Measurements from ENCODE around the gene IRX4.

The IRX4 gene

DNA sequence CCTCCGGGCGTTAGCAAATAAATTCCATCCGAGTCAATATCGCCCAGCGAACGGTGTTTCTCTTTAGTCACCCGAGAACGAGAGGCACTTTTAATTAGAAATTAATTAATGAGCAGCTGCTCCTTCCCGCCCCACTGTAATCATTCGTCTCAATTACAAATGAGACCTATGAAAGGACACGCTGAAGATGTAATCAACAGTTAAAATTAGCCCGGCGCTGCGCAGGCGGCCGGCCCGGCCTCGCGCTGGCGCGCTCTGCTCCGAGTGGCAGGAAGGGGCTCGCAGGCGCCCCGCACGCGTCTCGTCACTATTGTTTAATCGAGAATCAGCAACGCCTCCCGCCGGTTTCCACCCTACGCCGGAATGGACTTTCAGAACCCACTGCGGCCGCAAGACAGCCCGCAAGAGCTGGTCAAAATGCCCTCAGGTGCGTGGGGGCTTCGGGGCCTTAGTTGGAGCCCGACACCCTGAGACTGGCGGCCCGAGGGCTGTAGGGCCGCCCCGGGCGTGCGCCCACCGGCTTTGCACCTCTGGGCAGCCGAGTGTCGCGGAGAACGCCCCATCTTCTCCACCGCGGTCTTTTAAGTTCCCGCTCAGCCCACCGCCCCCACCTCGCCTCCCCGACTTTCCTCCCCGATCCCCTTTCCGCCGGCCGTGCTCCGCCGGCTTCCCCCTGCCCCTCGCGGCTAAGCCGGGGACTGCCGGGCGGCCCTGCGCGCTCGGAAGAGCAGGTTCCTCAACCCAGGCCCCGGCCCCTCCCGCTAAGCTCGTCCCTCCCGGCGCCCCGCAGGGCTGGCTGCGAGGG lies 597 bp upstream of the IRX4 start:
- Histone ChIP-seq H3K4me2 (ENCODE audit: low read depth, low read length) (no peak overlapping the region), H3K4me1 (ENCODE audit: low read length) (no peaks in the 10 kb centered on the region), H3K4me3 (ENCODE audit: low read length) (no peak overlapping the region), H2AFZ (ENCODE audit: low read length) (no peak overlapping the region), H4K20me1 (ENCODE audit: insufficient read depth, low read length) (no peaks in the 10 kb centered on the region), H3F3A (ENCODE audit: insufficient read depth, low read length) (no peaks in the 10 kb centered on the region), H3K36me3 (replicated peaks; ENCODE audit: insufficient read depth, low read length) (no peaks in the 10 kb centered on the region), H3K9me3 (replicated peaks; ENCODE audit: insufficient read depth, low read length) (no peaks in the 10 kb centered on the region), H3K79me2 (ENCODE audit: low read length) (no peaks in the 10 kb centered on the region), H3K9me2 (replicated peaks; ENCODE audit: insufficient read depth, low read length) (no peaks in the 10 kb centered on the region), H3K27me3 (replicated peaks; ENCODE audit: insufficient read depth, low read length) (peaks cover 13% of the 10 kb centered on the region; the same call in 1 of the 2 replicates), H3K27ac (ENCODE audit: low read length) (no peak overlapping the region), H3K9ac (ENCODE audit: low read length) (no peak overlapping the region)
- no peak for DNase-seq
- TF ChIP-seq, protein P1, sequence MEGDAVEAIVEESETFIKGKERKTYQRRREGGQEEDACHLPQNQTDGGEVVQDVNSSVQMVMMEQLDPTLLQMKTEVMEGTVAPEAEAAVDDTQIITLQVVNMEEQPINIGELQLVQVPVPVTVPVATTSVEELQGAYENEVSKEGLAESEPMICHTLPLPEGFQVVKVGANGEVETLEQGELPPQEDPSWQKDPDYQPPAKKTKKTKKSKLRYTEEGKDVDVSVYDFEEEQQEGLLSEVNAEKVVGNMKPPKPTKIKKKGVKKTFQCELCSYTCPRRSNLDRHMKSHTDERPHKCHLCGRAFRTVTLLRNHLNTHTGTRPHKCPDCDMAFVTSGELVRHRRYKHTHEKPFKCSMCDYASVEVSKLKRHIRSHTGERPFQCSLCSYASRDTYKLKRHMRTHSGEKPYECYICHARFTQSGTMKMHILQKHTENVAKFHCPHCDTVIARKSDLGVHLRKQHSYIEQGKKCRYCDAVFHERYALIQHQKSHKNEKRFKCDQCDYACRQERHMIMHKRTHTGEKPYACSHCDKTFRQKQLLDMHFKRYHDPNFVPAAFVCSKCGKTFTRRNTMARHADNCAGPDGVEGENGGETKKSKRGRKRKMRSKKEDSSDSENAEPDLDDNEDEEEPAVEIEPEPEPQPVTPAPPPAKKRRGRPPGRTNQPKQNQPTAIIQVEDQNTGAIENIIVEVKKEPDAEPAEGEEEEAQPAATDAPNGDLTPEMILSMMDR (IDR thresholded peaks at IDR 0.05; ENCODE audit: low read length) = no peak
- TF ChIP-seq EZH2phosphoT487 (IDR thresholded peaks at IDR 0.05; ENCODE audit: low read length) (no peak), EZH2 (optimal IDR thresholded peaks at IDR 0.05; ENCODE audit: low read depth, low read length) (no peak)

DNA sequence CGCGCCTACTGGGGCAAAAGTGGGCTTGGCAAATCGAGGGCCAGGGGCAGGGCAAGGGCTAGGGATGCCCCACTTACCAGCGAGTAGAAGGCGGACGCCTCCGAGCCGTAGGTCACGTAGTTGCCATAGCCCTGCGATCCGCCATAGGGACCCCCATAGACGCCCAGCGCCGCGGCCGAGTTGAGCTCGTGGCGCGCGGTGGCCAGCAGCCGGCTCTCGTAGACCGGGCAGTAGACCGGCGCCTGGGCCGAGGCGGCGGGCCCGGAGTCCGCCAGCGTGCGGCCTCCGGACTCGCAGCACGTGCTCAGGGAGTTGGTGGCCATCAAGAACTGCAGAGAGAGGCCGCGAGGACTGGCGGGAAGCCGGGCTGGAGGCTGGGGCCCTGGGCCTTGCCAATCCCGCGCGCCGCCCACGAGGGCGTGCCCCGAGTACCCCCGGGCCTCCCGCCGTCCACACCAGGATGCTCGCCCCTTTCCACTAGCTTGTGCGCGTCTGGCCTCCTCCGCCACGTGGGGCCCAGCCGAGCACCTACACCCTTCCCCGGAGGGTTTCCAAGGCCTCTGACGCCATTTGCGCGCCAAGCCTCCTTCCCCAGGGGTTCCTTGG lies 891 bp downstream of the IRX4 start:
- H4K20me1 ChIP-seq (ENCODE audit: insufficient read depth, low read length) = no peaks in the 10 kb centered on the region
- H2AFZ ChIP-seq (ENCODE audit: low read length) = no peak overlapping the region
- peaks cover 13% of the 10 kb centered on the region; the same call in 1 of the 2 replicates for H3K27me3 ChIP-seq (replicated peaks; ENCODE audit: insufficient read depth, low read length)
- DNase-seq = no peak
- H3K27ac ChIP-seq (ENCODE audit: low read length) = no peak overlapping the region
- H3K9me3 ChIP-seq (replicated peaks; ENCODE audit: insufficient read depth, low read length) = no peaks in the 10 kb centered on the region
- no peaks in the 10 kb centered on the region for H3K9me2 ChIP-seq (replicated peaks; ENCODE audit: insufficient read depth, low read length)
- H3K79me2 ChIP-seq (ENCODE audit: low read length) = no peaks in the 10 kb centered on the region
- H3K9ac ChIP-seq (ENCODE audit: low read length) = no peak overlapping the region
- no peak overlapping the region for H3K4me3 ChIP-seq (ENCODE audit: low read length)
- no peaks in the 10 kb centered on the region for H3F3A ChIP-seq (ENCODE audit: insufficient read depth, low read length)
- no peaks in the 10 kb centered on the region for H3K4me1 ChIP-seq (ENCODE audit: low read length)
- TF ChIP-seq EZH2 (optimal IDR thresholded peaks at IDR 0.05; ENCODE audit: low read depth, low read length) = no peak
- TF ChIP-seq, protein P1 (IDR thresholded peaks at IDR 0.05; ENCODE audit: low read length) = no peak
- TF ChIP-seq EZH2phosphoT487 (IDR thresholded peaks at IDR 0.05; ENCODE audit: low read length) = no peak
- H3K36me3 ChIP-seq (replicated peaks; ENCODE audit: insufficient read depth, low read length) = no peaks in the 10 kb centered on the region
- no peak overlapping the region for H3K4me2 ChIP-seq (ENCODE audit: low read depth, low read length)

DNA sequence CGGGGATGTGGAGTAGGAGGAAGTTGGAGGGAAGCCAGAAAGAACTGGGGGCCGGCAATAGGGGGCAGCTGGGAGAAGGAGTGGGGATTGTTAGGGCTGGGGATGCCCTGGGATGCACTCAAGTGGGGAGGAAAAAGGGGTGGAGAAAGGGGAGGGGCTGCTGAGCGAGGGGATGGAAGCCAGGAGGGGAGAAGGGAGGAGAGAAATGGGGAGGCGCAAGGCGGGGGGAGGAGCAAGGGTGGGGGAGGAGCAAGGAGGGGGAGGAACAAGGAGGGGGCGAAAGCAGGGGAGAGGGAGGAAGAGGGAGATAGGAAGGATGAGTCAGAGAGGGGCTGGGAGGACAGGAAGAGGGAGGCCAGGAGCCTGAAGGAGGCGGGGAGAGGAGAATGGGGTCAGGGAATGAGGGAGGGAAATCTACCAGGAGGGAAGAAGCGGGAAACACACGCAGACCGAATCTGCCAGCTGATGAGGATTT lies 1.6 kb downstream of the IRX4 start:
- H4K20me1 ChIP-seq (ENCODE audit: insufficient read depth, low read length) = no peaks in the 10 kb centered on the region
- H3K4me3 ChIP-seq (ENCODE audit: low read length) = no peak overlapping the region
- no peaks in the 10 kb centered on the region for H3K79me2 ChIP-seq (ENCODE audit: low read length)
- H3K36me3 ChIP-seq (replicated peaks; ENCODE audit: insufficient read depth, low read length) = no peaks in the 10 kb centered on the region
- no peaks in the 10 kb centered on the region for H3K9me2 ChIP-seq (replicated peaks; ENCODE audit: insufficient read depth, low read length)
- H3K27ac ChIP-seq (ENCODE audit: low read length) = no peak overlapping the region
- no peak overlapping the region for H2AFZ ChIP-seq (ENCODE audit: low read length)
- H3K27me3 ChIP-seq (replicated peaks; ENCODE audit: insufficient read depth, low read length) = peaks cover 18% of the 10 kb centered on the region; the same call in 1 of the 2 replicates
- H3F3A ChIP-seq (ENCODE audit: insufficient read depth, low read length) = no peaks in the 10 kb centered on the region
- DNase-seq = no peak
- H3K9me3 ChIP-seq (replicated peaks; ENCODE audit: insufficient read depth, low read length) = no peaks in the 10 kb centered on the region
- no peak overlapping the region for H3K4me2 ChIP-seq (ENCODE audit: low read depth, low read length)
- H3K9ac ChIP-seq (ENCODE audit: low read length) = no peak overlapping the region
- no peaks in the 10 kb centered on the region for H3K4me1 ChIP-seq (ENCODE audit: low read length)
- no peak for TF ChIP-seq EZH2 (optimal IDR thresholded peaks at IDR 0.05; ENCODE audit: low read depth, low read length)
- no peak for TF ChIP-seq EZH2phosphoT487 (IDR thresholded peaks at IDR 0.05; ENCODE audit: low read length)
- TF ChIP-seq, protein P1 (IDR thresholded peaks at IDR 0.05; ENCODE audit: low read length) = no peak

Data from MM.1S (cell line).